H9 (cell line): ENCODE data around the gene MAP2K1. TPM values are rescaled to one million over a fixed set of nuclear protein-coding genes. Genes with fewer than 3 reads are reported as not detected.

Experiments
- DNase-seq: peaks from one replicate; pipeline ENCODE4 v3.0.0-alpha.2; 2017
- H2AFZ ChIP-seq: one replicate; pipeline ENCODE4 v1.6.1; 2013; ENCODE audit warnings: mild to moderate bottlenecking, low read length, control low read depth, moderate library complexity
- H2AK5ac ChIP-seq: 2 replicates; pipeline ENCODE4 v1.6.1; 2013; ENCODE audit warnings: low read length, control low read depth, mixed read lengths; ENCODE audit not compliant: insufficient read length
- H2BK120ac ChIP-seq: one replicate; pipeline ENCODE4 v1.6.1; 2013; ENCODE audit warnings: low read depth, mild to moderate bottlenecking, low read length, control low read depth, inconsistent platforms; ENCODE audit not compliant: poor library complexity, severe bottlenecking
- H2BK12ac ChIP-seq: 2 replicates; pipeline ENCODE4 v1.6.1; 2013; ENCODE audit warnings: low read length, control low read depth, mixed read lengths, low read depth; ENCODE audit not compliant: insufficient read length
- H2BK15ac ChIP-seq: 2 replicates; pipeline ENCODE4 v1.6.1; 2013; ENCODE audit warnings: low read depth, low read length, control low read depth
- H2BK20ac ChIP-seq: one replicate; pipeline ENCODE4 v1.6.1; 2013; ENCODE audit warnings: low read depth, mild to moderate bottlenecking, low read length, control low read depth, inconsistent platforms; ENCODE audit not compliant: poor library complexity, severe bottlenecking
- H2BK5ac ChIP-seq: 2 replicates; pipeline ENCODE4 v1.6.1; 2013; ENCODE audit warnings: low read length, control low read depth, mixed read lengths; ENCODE audit not compliant: insufficient read length
- H3K14ac ChIP-seq: 2 replicates; pipeline ENCODE4 v1.6.1; 2013; ENCODE audit warnings: low read length, control low read depth; ENCODE audit not compliant: insufficient read depth
- H3K18ac ChIP-seq: 2 replicates; pipeline ENCODE4 v1.6.1; 2013; ENCODE audit warnings: low read depth, mild to moderate bottlenecking, mixed read lengths, low read length, control low read depth; ENCODE audit not compliant: insufficient read length
- H3K23ac ChIP-seq: 2 replicates; pipeline ENCODE4 v1.6.1; 2013; ENCODE audit warnings: low read length, control low read depth, mixed read lengths, low read depth; ENCODE audit not compliant: insufficient read length
- H3K23me2 ChIP-seq: 2 replicates; pipeline ENCODE4 v1.6.1; 2013; ENCODE audit warnings: low read depth, mild to moderate bottlenecking, mixed read lengths, low read length, control low read depth; ENCODE audit not compliant: insufficient read length, poor library complexity, severe bottlenecking
- H3K27ac ChIP-seq: 2 replicates; pipeline ENCODE4 v1.5.1; 2013; ENCODE audit warnings: low read length, control low read depth, mixed read lengths, low read depth; ENCODE audit not compliant: insufficient read length
- H3K27me3 ChIP-seq: 2 replicates; pipeline ENCODE4 v1.6.1; 2013; ENCODE audit warnings: low read length, control low read depth, inconsistent platforms; ENCODE audit not compliant: insufficient read depth
- H3K4ac ChIP-seq: 2 replicates; pipeline ENCODE4 v1.6.1; 2013; ENCODE audit warnings: low read depth, mild to moderate bottlenecking, control low read depth, inconsistent platforms, low read length, moderate library complexity
- H3K4me1 ChIP-seq: 2 replicates; pipeline ENCODE4 v1.6.1; 2013; ENCODE audit warnings: low read length, control low read depth, inconsistent platforms; ENCODE audit not compliant: insufficient read depth
- H3K4me2 ChIP-seq: 2 replicates; pipeline ENCODE4 v1.6.1; 2013; ENCODE audit warnings: low read length, control low read depth, mixed read lengths; ENCODE audit not compliant: insufficient read length, insufficient read depth
- H3K56ac ChIP-seq: 2 replicates; pipeline ENCODE4 v1.6.1; 2013; ENCODE audit warnings: low read depth, mild to moderate bottlenecking, mixed read lengths, low read length, control low read depth; ENCODE audit not compliant: insufficient read length
- H3K79me1 ChIP-seq: 2 replicates; pipeline ENCODE4 v1.6.1; 2013; ENCODE audit warnings: low read depth, mild to moderate bottlenecking, moderate library complexity, low read length, control low read depth, inconsistent platforms; ENCODE audit not compliant: insufficient read depth, poor library complexity, severe bottlenecking
- H3K79me2 ChIP-seq: 2 replicates; pipeline ENCODE4 v1.6.1; 2013; ENCODE audit warnings: low read length, control low read depth, inconsistent platforms; ENCODE audit not compliant: insufficient read depth
- H3K9ac ChIP-seq: 2 replicates; pipeline ENCODE4 v1.6.1; 2013; ENCODE audit warnings: low read length, control low read depth, mixed read lengths; ENCODE audit not compliant: insufficient read length; ENCODE audit errors: extremely low read depth
- H3K9me3 ChIP-seq: one replicate; pipeline ENCODE4 v1.6.1; 2013; ENCODE audit warnings: low read depth, low read length, inconsistent platforms; ENCODE audit not compliant: control insufficient read depth
- H3T11ph ChIP-seq: one replicate; pipeline ENCODE4 v1.6.1; 2013; ENCODE audit warnings: mild to moderate bottlenecking, low read length, control low read depth, inconsistent platforms
- H4K20me1 ChIP-seq: one replicate; pipeline ENCODE4 v1.6.1; 2013; ENCODE audit not compliant: control insufficient read depth, insufficient read length, insufficient read depth
- H4K5ac ChIP-seq: 2 replicates; pipeline ENCODE4 v1.6.1; 2013; ENCODE audit warnings: low read depth, mild to moderate bottlenecking, mixed read lengths, low read length, control low read depth; ENCODE audit not compliant: insufficient read length
- H4K8ac ChIP-seq: replicated peaks from 2 replicates; pipeline ENCODE4 v1.6.1; 2013; ENCODE audit warnings: low read length, control low read depth, mixed read lengths, low read depth; ENCODE audit not compliant: insufficient read length
- H4K91ac ChIP-seq: 2 replicates; pipeline ENCODE4 v1.6.1; 2013; ENCODE audit warnings: low read depth, mild to moderate bottlenecking, moderate library complexity, mixed read lengths, low read length, control low read depth; ENCODE audit not compliant: insufficient read length
- H3K27ac Mint-ChIP-seq, 3 experiments: 2 replicates in 2 of 3; 3 replicates in 1 of 3; pipeline ENCODE4 v1.8.0; 2020 to 2021; ENCODE audit warnings: mixed read lengths in 3 of 3, mild to moderate bottlenecking in 1 of 3, moderate library complexity in 1 of 3
- H3K27me3 Mint-ChIP-seq: 2 replicates; pipeline ENCODE4 v1.8.0; 2021; ENCODE audit warnings: low read depth, mild to moderate bottlenecking, moderate library complexity, mixed read lengths
- H3K36me3 Mint-ChIP-seq, 3 experiments: 2 replicates in 2 of 3; 3 replicates in 1 of 3; pipeline ENCODE4 v1.8.0; 2020 to 2021; ENCODE audit warnings: low read depth in 3 of 3, mixed read lengths in 3 of 3; ENCODE audit not compliant: insufficient read depth in 1 of 3
- H3K4me1 Mint-ChIP-seq, 2 experiments: 2 replicates each; pipeline ENCODE4 v1.8.0; 2020; ENCODE audit warnings: mixed read lengths in 2 of 2
- H3K4me3 Mint-ChIP-seq, 2 experiments: 2 replicates in 1 of 2; 3 replicates in 1 of 2; pipeline ENCODE4 v1.8.0; 2020 to 2021; ENCODE audit warnings: mild to moderate bottlenecking in 2 of 2, mixed read lengths in 2 of 2, moderate library complexity in 1 of 2
- H3K9me3 Mint-ChIP-seq, 2 experiments: 2 replicates in 1 of 2; 3 replicates in 1 of 2; pipeline ENCODE4 v1.8.0; 2020; ENCODE audit warnings: mild to moderate bottlenecking in 2 of 2, mixed read lengths in 2 of 2, moderate library complexity in 1 of 2
- WGBS: extraction: QIAGEN DNeasy Blood & Tissue Kit; methylation state at CpG from one replicate; pipeline ENCODE4 v1.1.7; 2013; ENCODE audit warnings: missing lambda C conversion rate, low lambda C conversion rate, mixed read lengths; ENCODE audit not compliant: insufficient read length; ENCODE audit errors: extremely low coverage; 5-methylcytosine and 5-hydroxymethylcytosine counted together
- total RNA-seq: library from RNA; stranded (reverse); gene quantifications from 2 replicates; pipeline ENCODE4 v1.2.1, GENCODE V29; 2021
- TF ChIP-seq, protein P1 (sequence below): fragments of 200-600 bp; sonication (generic); conservative IDR thresholded peaks from 3 replicates; pipeline ENCODE4 v1.8.0; 2021; ENCODE audit warnings: antibody characterized with exemption, mild to moderate bottlenecking

The MAP2K1 gene
- total RNA-seq, 1 experiment from 2014 or later = 50.8 TPM

DNA sequence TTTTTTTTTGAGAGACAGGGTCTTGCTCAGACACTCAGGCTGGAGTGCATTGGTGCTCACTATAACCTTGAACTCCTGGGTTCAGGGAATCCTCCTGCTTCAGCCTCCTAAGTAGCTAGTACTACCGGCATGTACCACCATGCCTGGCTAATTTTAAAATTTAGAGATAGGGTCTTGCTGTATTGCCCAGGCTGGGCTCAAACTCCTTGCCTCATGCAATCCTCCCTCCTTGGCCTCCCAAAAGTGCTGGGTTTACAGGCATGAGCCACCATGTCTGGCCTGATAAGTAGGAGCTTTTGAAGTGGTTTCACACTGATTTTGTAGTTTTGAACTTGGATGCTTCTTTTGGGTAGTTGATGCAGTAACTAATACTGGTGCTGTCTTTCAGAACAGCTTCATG is 7.8 kb downstream of the MAP2K1 start:
- Histone ChIP-seq H3T11ph (no peak overlapping the region), H2AK5ac (no peak overlapping the region), H3K18ac (no peak overlapping the region), H3K79me1 (peaks cover 8% of the 10 kb centered on the region), H3K56ac (no peak overlapping the region), H3K4ac (no peak overlapping the region), H3K27ac (no peak overlapping the region), H3K79me2 (peaks cover 45% of the 10 kb centered on the region), H2BK12ac (no peak overlapping the region), H4K5ac (no peak overlapping the region), H3K4me2 (no peak overlapping the region), H3K27me3 (no peaks in the 10 kb centered on the region), H2BK15ac (no peak overlapping the region), H4K91ac (no peak overlapping the region), H3K9me3 (no peaks in the 10 kb centered on the region), H4K8ac (no peak overlapping the region), H3K23me2 (no peaks in the 10 kb centered on the region), H3K14ac (no peak overlapping the region), H2AFZ (no peak overlapping the region), H3K4me1 (no peaks in the 10 kb centered on the region), H3K23ac (no peak overlapping the region), H2BK5ac (no peak overlapping the region), H2BK120ac (no peak overlapping the region), H3K9ac (no peak overlapping the region), H2BK20ac (no peak overlapping the region), H4K20me1 (no peaks in the 10 kb centered on the region)
- no peaks in the 10 kb centered on the region for H3K27me3 Mint-ChIP-seq
- no peak for DNase-seq
- no peak overlapping the region for H3K4me3 Mint-ChIP-seq
- H3K27ac Mint-ChIP-seq = no peak overlapping the region
- TF ChIP-seq, protein P1, sequence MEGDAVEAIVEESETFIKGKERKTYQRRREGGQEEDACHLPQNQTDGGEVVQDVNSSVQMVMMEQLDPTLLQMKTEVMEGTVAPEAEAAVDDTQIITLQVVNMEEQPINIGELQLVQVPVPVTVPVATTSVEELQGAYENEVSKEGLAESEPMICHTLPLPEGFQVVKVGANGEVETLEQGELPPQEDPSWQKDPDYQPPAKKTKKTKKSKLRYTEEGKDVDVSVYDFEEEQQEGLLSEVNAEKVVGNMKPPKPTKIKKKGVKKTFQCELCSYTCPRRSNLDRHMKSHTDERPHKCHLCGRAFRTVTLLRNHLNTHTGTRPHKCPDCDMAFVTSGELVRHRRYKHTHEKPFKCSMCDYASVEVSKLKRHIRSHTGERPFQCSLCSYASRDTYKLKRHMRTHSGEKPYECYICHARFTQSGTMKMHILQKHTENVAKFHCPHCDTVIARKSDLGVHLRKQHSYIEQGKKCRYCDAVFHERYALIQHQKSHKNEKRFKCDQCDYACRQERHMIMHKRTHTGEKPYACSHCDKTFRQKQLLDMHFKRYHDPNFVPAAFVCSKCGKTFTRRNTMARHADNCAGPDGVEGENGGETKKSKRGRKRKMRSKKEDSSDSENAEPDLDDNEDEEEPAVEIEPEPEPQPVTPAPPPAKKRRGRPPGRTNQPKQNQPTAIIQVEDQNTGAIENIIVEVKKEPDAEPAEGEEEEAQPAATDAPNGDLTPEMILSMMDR = no peak
- WGBS = no CpG with 5 or more reads among the region's 1 CpG
- peaks cover 12 to 14% of the 10 kb centered on the region in 2 experiments; a peak in 3 of 4 replicates for H3K4me1 Mint-ChIP-seq
- no peaks in the 10 kb centered on the region; a peak in 1 of 5 replicates for H3K9me3 Mint-ChIP-seq
- peaks cover 19 to 30% (median 27%) of the 10 kb centered on the region in 3 experiments for H3K36me3 Mint-ChIP-seq
